ENCODE measurements around the gene PHACTR3. TPM values are rescaled to one million over a fixed set of nuclear protein-coding genes. Genes with fewer than 3 reads are reported as not detected.

PHACTR3 gene
- total RNA-seq, 4 donors from 2014 or later: 5.4 to 15.9 (median 10.0) TPM

- WGBS, 2 donors: 48 to 49% methylated on average over 18 of the region's 18 CpGs
- no peak overlapping the region for H3K4me3 ChIP-seq
- H3K27ac ChIP-seq: no peak overlapping the region
Observed at GRCh38 chr20:59577809-59578435, 26.4 kb upstream of the PHACTR3 start.

GRCh38 chr20:59578436-59579403 lies 25.6 kb upstream of the PHACTR3 start:
- Histone ChIP-seq H3K27me3 (peaks cover 0 to 54% of the 10 kb centered on the region in 2 donors), H3K36me3 (no peaks in the 10 kb centered on the region), H3K4me3 (no peak overlapping the region), H3K27ac (no peak overlapping the region), H3K4me1 (peaks cover 0 to 29% (median 0%) of the 10 kb centered on the region in 4 donors), H3K9me3 (no peaks in the 10 kb centered on the region)
- TF ChIP-seq EP300 (IDR thresholded peaks at IDR 0.05): no peak
- no peak for TF ChIP-seq POLR2A (IDR thresholded peaks at IDR 0.05)
- TF ChIP-seq CTCF (IDR thresholded peaks at IDR 0.05): no peak
- WGBS, 2 donors: 82 to 89% methylated on average over 18 of the region's 18 CpGs
- no peak for DNase-seq (ENCODE audit: low spot score in 2 of 2)

More at GRCh38 chr20:59577809-59578435, 26.4 kb upstream of the PHACTR3 start:
- TF ChIP-seq EP300 (IDR thresholded peaks at IDR 0.05) (no peak), CTCF (IDR thresholded peaks at IDR 0.05) (no peak), POLR2A (IDR thresholded peaks at IDR 0.05) (no peak)
- peaks cover 0 to 22% (median 0%) of the 10 kb centered on the region in 4 donors for H3K4me1 ChIP-seq
- no peaks in the 10 kb centered on the region for H3K9me3 ChIP-seq
- no peaks in the 10 kb centered on the region for H3K36me3 ChIP-seq
- H3K27me3 ChIP-seq: peaks cover 0 to 60% of the 10 kb centered on the region in 2 donors
- DNase-seq (ENCODE audit: low spot score in 2 of 2): no peak

GRCh38 chr20:59579404-59580145 lies 24.8 kb upstream of the PHACTR3 start:
- Histone ChIP-seq H3K27ac (no peak overlapping the region), H3K4me3 (no peak overlapping the region), H3K27me3 (peaks cover 0 to 54% of the 10 kb centered on the region in 2 donors), H3K4me1 (peaks cover 0 to 29% (median 0%) of the 10 kb centered on the region in 4 donors), H3K9me3 (no peaks in the 10 kb centered on the region), H3K36me3 (no peaks in the 10 kb centered on the region)
- no peak for DNase-seq (ENCODE audit: low spot score in 2 of 2)
- TF ChIP-seq POLR2A (IDR thresholded peaks at IDR 0.05): no peak
- no peak for TF ChIP-seq CTCF (IDR thresholded peaks at IDR 0.05)
- no peak for TF ChIP-seq EP300 (IDR thresholded peaks at IDR 0.05)
- WGBS, 2 donors: 55 to 67% methylated on average over 11 to 12 of the region's 12 CpGs

- 37 to 40% methylated on average over 8 of the region's 8 CpGs for WGBS, 2 donors
- Histone ChIP-seq H3K4me3 (no peak overlapping the region), H3K4me1 (peaks cover 0 to 29% (median 0%) of the 10 kb centered on the region in 4 donors), H3K27ac (no peak overlapping the region), H3K27me3 (peaks cover 0 to 52% of the 10 kb centered on the region in 2 donors), H3K9me3 (no peaks in the 10 kb centered on the region), H3K36me3 (no peaks in the 10 kb centered on the region)
- TF ChIP-seq EP300 (IDR thresholded peaks at IDR 0.05) (no peak), POLR2A (IDR thresholded peaks at IDR 0.05) (no peak), CTCF (IDR thresholded peaks at IDR 0.05) (no peak)
- no peak for DNase-seq (ENCODE audit: low spot score in 2 of 2)
Observed at GRCh38 chr20:59580146-59580946, 24.0 kb upstream of the PHACTR3 start.

Data from tibial nerve (tissue), 4 donors.